COR-L47 (cell line): ENCODE measurements around the gene JAK1.
"Not testable (repeated sequence)": the region's sequence is repeated elsewhere in the genome, so short reads cannot be mapped to it uniquely, and the experiment has no call there.

Experiments
- DNase-seq: peaks from one replicate; lab custom pipeline; 2025; lab: John Stamatoyannopoulos, UW

The JAK1 gene

GRCh38 chr1:64836802-64837201 lies 129.5 kb downstream of the JAK1 start:
- no peak for DNase-seq

- DNase-seq, result no peak
Observed at GRCh38 chr1:64834734-64835133, 131.6 kb downstream of the JAK1 start.

DNA sequence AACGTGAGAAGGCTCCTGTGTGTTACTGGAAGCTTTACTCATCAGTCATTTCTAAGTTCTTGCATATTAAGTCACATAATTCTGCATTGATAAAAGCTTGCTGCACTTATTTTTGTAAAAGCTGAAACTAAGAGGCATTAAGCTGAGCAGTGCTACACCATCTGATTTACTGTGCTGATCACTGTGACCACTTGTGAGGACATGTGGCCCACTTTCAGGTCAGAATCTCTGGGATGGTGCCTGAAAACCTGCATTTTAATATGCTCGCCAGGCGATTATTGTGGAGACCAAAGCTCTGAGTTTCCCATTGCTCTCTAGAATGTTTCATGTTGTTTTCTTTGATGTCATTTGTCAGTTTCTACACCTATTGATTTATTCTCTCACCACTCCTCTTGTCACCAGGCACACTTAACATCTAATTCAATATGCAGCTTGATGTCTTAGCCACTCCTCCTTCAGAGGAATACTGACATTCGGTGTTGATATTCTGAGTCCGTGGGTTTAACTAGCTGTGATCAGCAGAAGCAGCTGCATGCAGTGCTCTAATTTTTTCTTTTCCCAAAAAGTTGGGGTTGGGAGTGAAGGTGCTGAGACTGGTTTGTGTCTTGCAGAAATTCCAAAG lies 136.2 kb downstream of the JAK1 start:
- no peak for DNase-seq

DNA sequence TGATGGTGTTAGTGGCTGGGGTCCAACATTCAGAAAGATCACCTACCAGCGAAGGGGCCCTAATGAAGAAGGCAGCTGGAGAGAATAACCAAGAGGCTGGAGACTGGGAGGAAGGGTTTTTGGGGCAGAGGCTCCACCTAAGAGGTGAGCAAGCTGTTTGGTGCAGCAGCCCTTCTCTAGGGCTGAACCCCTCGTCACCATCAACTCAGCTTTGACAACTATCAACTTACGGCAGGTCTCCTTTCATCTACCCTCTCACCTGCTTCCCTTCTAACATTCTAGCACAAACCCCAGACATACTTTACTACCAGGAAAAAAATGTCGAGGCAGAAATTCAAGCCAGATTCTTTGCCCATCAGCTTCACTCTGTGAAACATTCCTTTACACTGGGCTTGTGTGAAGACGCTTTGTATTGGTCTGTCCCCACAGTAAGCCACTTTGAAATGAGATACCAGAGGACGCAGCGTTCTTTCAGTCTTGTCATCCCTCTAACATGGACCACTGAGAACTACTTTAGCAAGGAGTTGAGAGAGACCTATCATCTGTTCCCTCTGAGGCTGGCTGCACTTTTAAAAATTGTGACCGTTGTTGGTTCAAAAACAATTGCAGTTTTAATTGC lies 136.8 kb downstream of the JAK1 start:
- no peak for DNase-seq

- no peak for DNase-seq
Observed at GRCh38 chr1:64828829-64829228, 137.5 kb downstream of the JAK1 start.

DNA sequence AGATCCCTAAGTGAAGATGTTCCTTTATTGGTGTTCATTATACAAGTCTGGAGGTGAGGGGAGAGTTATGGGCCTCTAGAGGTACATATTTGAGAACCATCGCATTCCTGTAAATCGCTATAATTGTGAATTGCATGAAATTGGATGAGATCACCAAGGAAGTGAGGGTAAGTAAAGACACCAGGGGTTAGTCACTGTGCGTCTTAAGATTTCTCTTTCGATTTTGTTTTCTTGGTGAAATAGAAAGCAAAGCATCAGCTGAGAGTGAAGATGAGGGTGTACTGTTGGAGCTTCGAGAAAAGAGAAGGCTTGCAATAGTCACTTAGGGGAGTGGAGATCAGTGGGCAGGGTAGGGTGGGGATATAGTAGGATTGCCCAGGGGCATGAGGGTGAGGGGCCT lies 139.4 kb downstream of the JAK1 start:
- no peak for DNase-seq

DNA sequence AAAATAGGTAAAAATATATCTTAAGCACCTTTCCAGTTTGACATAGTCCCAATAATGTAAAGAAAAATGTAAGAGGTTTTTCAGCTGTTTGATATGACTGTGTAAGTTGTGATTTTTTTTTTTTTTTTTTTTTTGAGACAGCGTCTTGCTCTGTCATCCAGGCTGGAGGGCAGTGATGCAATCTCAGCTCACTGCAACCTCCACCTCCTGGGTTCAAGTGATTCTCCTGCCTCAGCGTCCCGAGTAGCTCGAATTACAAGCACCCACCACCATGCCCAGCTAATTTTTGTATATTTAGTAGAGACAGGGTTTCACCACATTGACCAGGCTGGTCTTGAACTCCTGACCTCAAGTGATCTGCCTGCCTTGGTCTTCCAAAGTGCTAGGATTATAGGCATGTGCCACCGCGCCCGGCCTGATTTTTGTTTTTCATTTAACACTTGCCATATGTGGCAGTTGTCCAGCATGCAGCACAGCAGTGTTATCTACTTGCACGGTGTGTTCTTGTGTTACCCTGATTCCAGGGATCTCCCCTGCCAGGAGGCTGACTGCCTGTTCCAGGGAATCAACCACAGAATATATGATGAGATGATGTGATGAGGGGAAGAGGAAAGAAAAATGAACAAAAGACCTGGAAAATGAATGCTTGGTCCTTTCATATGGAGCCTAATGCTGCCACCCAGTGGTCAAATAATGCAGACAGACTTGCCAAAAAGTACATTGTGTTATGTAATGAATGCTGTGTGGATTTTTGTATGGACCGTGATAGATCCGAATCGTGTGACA lies 142.5 kb downstream of the JAK1 start:
- peak; percentile 76 for DNase-seq

DNA sequence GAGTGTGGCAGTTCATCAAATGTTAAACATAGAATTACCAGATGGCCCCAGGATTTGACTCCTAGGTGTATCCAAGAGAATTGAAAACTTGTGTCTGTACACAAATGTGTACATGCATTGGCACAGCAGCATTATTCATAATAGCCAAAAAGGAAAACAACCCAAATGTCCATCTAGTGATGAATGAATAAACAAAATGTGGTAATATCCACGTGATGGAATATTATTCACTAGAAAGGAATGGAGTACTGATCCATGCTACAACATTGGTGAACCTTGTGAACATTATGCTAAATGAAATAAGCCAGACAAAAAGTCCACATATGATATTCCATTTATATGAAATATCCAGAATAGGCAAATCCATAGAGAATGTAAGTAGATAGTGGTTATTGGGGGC lies 143.7 kb downstream of the JAK1 start:
- DNase-seq, result no peak

DNA sequence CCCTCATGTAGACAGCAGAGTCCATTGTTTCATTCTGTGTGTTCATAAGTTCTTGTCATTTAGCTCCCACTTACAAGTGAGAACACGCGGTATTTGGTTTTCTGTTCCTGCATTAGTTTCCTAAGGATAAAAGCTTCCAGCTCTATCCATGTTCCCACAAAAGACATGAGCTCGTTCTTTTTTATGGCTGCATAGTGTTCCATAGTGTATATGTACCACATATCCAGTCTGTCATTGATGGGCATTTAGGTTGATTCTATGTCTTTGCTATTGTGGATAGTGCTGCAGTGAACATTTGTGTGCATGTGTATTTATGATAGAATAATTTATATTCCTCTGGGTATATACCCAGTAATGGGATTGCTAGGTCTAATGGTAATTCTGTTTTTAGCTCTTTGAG lies 145.8 kb downstream of the JAK1 start:
- DNase-seq, result not testable (repeated sequence)

DNA sequence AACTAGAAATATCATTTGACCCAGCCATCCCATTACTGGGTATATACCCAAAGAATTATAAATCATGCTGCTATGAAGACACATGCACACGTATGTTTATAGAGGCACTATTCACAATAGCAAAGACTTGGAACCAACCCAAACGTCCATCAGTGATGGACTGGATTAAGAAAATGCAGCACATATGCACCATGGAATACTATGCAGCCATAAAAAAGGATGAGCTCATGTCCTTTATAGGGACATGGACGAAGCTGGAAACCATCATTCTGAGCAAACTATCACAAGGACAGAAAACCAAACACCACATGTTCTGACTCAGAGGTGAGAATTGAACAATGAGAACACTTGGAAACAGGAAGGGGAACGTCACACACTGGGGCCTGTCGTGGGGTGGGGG lies 149.0 kb downstream of the JAK1 start:
- DNase-seq, result not testable (repeated sequence)

DNA sequence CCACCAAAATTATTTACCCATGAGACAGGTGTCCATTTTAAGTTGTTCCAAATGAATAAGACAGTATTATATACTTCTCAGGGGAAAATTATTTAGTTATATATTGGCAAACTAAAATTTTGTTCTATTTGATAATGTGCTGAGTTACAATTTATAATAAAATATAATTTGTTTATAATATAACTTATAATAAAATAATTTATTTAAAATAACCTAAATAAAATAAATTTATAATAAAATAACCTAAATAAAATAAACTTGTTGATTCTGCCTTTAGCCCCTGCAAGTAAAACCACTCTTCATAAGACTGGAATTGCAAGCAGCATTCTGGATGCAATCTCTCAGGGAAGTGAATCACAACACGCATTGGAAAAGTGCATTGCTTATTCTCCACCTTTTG lies 151.9 kb downstream of the JAK1 start:
- DNase-seq, result no peak

DNA sequence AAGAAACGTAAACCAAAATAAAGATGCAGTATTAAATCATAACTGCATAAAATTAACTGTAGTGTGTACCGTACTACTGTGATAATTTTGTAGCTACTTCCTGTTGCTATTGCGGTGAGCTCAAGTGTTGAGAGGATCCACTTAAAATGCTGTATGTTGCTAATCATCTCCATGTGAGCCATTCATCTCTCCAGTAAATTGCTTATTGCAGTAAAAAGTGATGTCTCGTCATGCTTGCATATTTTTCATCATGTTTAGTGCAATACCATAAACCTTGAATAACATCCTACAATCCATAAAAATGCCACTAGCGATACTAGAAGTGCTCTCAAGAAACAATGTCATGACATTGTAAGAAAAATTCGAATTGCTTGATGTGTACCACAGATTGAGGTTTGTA lies 155.2 kb downstream of the JAK1 start:
- no peak for DNase-seq

DNA sequence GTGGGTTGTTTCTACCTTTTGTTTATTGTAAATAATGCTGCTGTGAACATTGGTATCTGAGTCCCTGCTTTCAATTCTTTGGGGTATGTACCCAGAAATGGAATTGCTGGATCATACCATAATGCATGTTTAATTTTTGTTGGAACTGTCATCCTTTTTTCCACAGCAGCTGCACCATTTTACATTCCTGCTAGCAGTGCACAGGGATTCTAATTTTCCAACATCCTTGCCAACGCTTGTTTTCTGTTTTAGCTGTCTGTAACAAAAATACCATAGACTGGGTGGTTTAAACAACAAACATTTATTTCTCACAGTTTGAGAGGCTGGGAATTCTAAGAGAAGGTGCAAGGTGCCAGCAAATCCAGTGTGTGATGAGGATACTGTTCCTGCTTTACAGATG lies 156.3 kb downstream of the JAK1 start:
- DNase-seq, result no peak

DNA sequence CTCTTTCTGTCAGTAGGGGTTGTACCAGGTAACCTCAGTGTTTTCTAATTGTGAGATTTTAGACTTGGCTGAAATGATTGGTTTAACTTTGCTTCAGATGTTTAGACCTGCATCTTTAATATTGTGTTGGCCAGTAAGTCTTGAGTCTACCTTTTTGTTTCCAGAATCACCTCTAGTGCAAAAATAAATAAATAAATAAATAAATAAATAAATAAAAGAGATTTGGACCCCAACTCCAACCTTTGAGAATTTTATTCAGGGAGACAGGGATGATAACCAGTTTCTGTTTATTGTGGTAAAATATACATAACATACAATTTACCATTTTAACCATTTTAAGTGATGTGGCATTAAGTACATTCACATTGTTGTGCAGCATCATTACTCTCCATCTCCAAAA lies 157.0 kb downstream of the JAK1 start:
- no peak for DNase-seq

DNA sequence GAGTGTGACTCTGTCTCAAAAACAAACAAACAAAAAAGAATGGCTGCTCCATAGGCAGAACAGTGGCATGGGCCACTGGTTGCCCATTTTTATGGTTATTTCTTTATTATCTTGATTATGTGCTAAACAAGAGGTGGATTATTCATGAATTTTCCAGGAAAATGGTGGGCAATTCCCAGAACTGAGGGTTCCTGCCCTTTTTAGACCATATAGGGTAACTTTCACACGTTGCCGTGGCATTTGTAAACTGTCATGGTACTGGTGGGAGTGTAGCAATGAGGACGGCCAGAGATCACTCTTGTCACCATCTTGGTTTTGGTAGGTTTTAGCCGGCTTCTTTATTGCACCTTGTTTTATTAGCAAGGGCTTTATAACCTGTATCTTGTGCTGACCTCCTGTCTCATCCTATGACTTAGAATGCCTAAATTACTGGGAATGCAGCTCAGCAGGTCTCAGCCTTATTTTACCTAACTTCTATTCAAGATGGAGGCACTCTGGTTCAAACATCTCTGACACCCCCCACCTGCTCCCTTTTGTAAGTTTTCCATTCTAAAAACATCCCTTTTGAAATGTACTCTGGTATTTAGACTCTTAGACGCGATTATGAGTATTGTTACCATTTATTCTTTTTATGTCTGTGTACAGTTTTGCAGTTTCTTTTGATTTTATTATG lies 164.4 kb downstream of the JAK1 start:
- DNase-seq, result no peak

GRCh38 chr1:64798872-64799271 lies 167.5 kb downstream of the JAK1 start:
- no peak for DNase-seq

DNA sequence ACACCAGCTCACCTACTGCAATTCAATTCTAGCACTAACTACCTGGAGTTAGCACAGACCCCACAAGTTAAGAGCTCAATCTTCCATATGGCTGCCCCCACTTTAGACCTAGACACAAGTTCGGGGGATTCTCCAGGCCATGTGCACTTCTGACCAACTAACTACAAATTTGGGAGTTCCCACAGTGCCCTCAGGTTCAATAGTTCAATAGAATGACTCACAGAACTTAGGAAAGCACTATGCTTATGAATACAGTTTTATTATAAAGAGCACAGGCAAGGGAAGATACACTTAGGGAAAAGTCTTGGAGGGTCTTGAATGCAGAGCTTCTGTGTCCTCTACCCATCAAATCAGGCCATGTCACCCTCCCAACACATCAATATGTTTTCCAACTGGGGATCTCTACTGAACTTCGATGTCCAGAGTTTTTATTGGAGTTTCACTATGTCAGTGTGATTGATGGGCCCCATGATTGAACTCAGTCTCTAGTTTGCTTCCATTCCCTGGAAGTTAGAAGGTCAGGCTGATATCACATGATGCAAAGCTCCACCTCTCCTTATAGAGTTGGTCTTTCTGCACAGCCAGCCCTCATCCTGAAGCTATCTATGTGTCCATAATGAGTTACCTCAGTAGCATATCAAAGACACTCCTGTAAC lies 175.4 kb downstream of the JAK1 start:
- DNase-seq, result no peak
